GM12878 (cell line): ENCODE results near the gene COMT. TPM values are rescaled to one million over a fixed set of nuclear protein-coding genes. Genes with fewer than 3 reads are reported as not detected.

Experiments
- ATAC-seq: fragments of 200-7000 bp; cut with Tn5 transposase; 3 replicates; pipeline ENCODE4 v1.9.1; 2020; ENCODE audit warnings: mild to moderate bottlenecking, moderate library complexity
- BruUV-seq: library from RNA; stranded (reverse); fragments of 400-500 nt; replicated peaks from 2 replicates; lab custom pipeline; 2021; lab: Mats Ljungman, UMichigan
- CTCF ChIA-PET: fragments of 300-600 bp; sonication (Branson Sonifier 250); formaldehyde crosslinking; extraction: SDS; loops from one replicate; lab custom pipeline; 2021; ENCODE audit warnings: inconsistent platforms; lab: Yijun Ruan, JAX
- POLR2A ChIA-PET: fragments of 350-600 bp; formaldehyde crosslinking; extraction: SDS; loops from one replicate; lab custom pipeline; 2021; ENCODE audit warnings: inconsistent platforms; lab: Charles Lee
- RAD21 ChIA-PET: fragments of 300-600 bp; sonication (Branson Sonifier 250); formaldehyde crosslinking; loops from one replicate; lab custom pipeline; 2023; ENCODE audit warnings: antibody characterized with exemption; ENCODE audit not compliant: unreplicated experiment; lab: Charles Lee
- SMC1A ChIA-PET: fragments of 300-600 bp; sonication (Branson Sonifier 250); formaldehyde crosslinking; loops from one replicate; lab custom pipeline; 2023; ENCODE audit not compliant: unreplicated experiment, uncharacterized antibody; lab: Charles Lee
- DNase-seq: peaks from one replicate; pipeline ENCODE4 v3.0.0-alpha.2; 2011; ENCODE audit warnings: low read depth, low spot score
- FAIRE-seq: peaks from 3 replicates; lab custom pipeline; 2011; peaks lifted over from hg19 to GRCh38; lab: Jason Lieb, UNC
- H2AFZ ChIP-seq: 2 replicates; pipeline ENCODE4 v1.6.0; 2011; ENCODE audit warnings: low read depth, low read length, control low read depth; ENCODE audit not compliant: control insufficient read depth
- H3K27ac ChIP-seq: 2 replicates; pipeline ENCODE4 v1.5.1; 2011; ENCODE audit warnings: control low read depth; ENCODE audit not compliant: control insufficient read depth, insufficient read depth
- H3K27me3 ChIP-seq, 2 experiments: replicated peaks in 1 of 2; 2 replicates each; pipeline versions ENCODE4 v1.6.0 to v1.6.1; 2011; ENCODE audit warnings: low read length in 1 of 2; ENCODE audit not compliant: control insufficient read depth in 2 of 2, insufficient read depth in 2 of 2
- H3K36me3 ChIP-seq, 2 experiments: 2 replicates each; pipeline ENCODE4 v1.5.1; 2011; ENCODE audit warnings: low read length in 1 of 2; ENCODE audit not compliant: control insufficient read depth in 2 of 2, insufficient read depth in 2 of 2
- H3K4me1 ChIP-seq: 2 replicates; pipeline ENCODE4 v1.6.1; 2011; ENCODE audit warnings: mild to moderate bottlenecking, low read length, moderate library complexity, mixed read lengths; ENCODE audit not compliant: control insufficient read depth, insufficient read depth
- H3K4me2 ChIP-seq: 2 replicates; pipeline ENCODE4 v1.6.0; 2011; ENCODE audit warnings: control low read depth; ENCODE audit not compliant: control insufficient read depth, insufficient read depth
- H3K4me3 ChIP-seq: fragments of 200-600 bp; sonication (generic); 2 replicates; pipeline ENCODE4 v1.5.1; 2016
- H3K79me2 ChIP-seq: 2 replicates; pipeline ENCODE4 v1.6.0; 2011; ENCODE audit warnings: low read length; ENCODE audit not compliant: control insufficient read depth, insufficient read depth
- H3K9ac ChIP-seq: 2 replicates; pipeline ENCODE4 v1.8.0; 2011; ENCODE audit warnings: low read length, control low read depth, mixed read lengths; ENCODE audit not compliant: control insufficient read depth, insufficient read depth
- H3K9me3 ChIP-seq: replicated peaks from 3 replicates; pipeline ENCODE4 v1.5.1; 2011; ENCODE audit warnings: mild to moderate bottlenecking, low read length; ENCODE audit not compliant: control insufficient read depth, insufficient read depth
- H4K20me1 ChIP-seq: 2 replicates; pipeline ENCODE4 v1.6.0; 2011; ENCODE audit not compliant: control insufficient read depth, insufficient read depth
- ASH2L ChIP-seq: fragments of 300-600, 200-600 bp; sonication (generic); IDR thresholded peaks from 2 replicates; pipeline ENCODE4 v1.6.1; 2017; ENCODE audit warnings: low read depth, mild to moderate bottlenecking, borderline replicate concordance
- BHLHE40 ChIP-seq, 2 experiments: fragments of 450-650 bp in 1 of 2; IDR thresholded peaks; 2 replicates each; pipeline ENCODE4 v1.6.1; 2011 to 2017; ENCODE audit warnings: low read depth in 2 of 2, borderline replicate concordance in 1 of 2, improper control_type of control experiment in 1 of 2, low read length in 1 of 2, mild to moderate bottlenecking in 1 of 2
- CBFB ChIP-seq: IDR thresholded peaks from 2 replicates; pipeline ENCODE4 v1.6.1; 2016; ENCODE audit warnings: antibody characterized with exemption, low read depth
- CBX3 ChIP-seq: fragments of 200-600 bp; sonication (generic); IDR thresholded peaks from 2 replicates; pipeline ENCODE4 v1.6.1; 2016; ENCODE audit warnings: low read depth, borderline replicate concordance
- CREM ChIP-seq: IDR thresholded peaks from 2 replicates; pipeline ENCODE4 v1.6.1; 2014; ENCODE audit warnings: antibody characterized with exemption, low read depth
- E2F4 ChIP-seq: IDR thresholded peaks from 2 replicates; pipeline ENCODE4 v1.6.1; 2012; ENCODE audit warnings: low read depth, low read length, improper control_type of control experiment
- HDAC6 ChIP-seq: fragments of 200-600 bp; sonication (generic); IDR thresholded peaks from one replicate; pipeline ENCODE4 v1.8.0; 2017; ENCODE audit warnings: antibody characterized with exemption; ENCODE audit not compliant: unreplicated experiment
- HDGF ChIP-seq: fragments of 450-650 bp; IDR thresholded peaks from 2 replicates; pipeline ENCODE4 v1.6.1; 2016; ENCODE audit warnings: antibody characterized with exemption
- NFYB ChIP-seq: IDR thresholded peaks from 2 replicates; pipeline ENCODE4 v1.6.1; 2011; ENCODE audit warnings: low read depth, mild to moderate bottlenecking, low read length, improper control_type of control experiment, moderate library complexity; ENCODE audit not compliant: insufficient read depth
- NR2C1 ChIP-seq: fragments of 450-650 bp; IDR thresholded peaks from 2 replicates; pipeline ENCODE4 v1.6.1; 2017; ENCODE audit warnings: antibody characterized with exemption, mild to moderate bottlenecking, moderate library complexity
- PBX3 ChIP-seq: IDR thresholded peaks from 2 replicates; pipeline ENCODE4 v1.6.1; 2011; ENCODE audit warnings: mild to moderate bottlenecking, low read depth, low read length, moderate library complexity; ENCODE audit not compliant: insufficient replicate concordance
- RCOR1 ChIP-seq: conservative IDR thresholded peaks from 2 replicates; pipeline ENCODE4 v1.6.1; 2012; ENCODE audit warnings: low read depth, low read length, improper control_type of control experiment
- SMARCA5 ChIP-seq: fragments of 450-650 bp; IDR thresholded peaks from 2 replicates; pipeline ENCODE4 v1.6.1; 2017; ENCODE audit warnings: mild to moderate bottlenecking
- SMC3 ChIP-seq: IDR thresholded peaks from 2 replicates; pipeline ENCODE4 v1.6.1; 2011; ENCODE audit warnings: low read length, improper control_type of control experiment, borderline replicate concordance
- SREBF2 ChIP-seq: IDR thresholded peaks from 2 replicates; pipeline ENCODE4 v1.6.1; 2012; ENCODE audit warnings: mild to moderate bottlenecking, low read length
- SRF ChIP-seq, 2 experiments: IDR thresholded peaks; 2 replicates each; pipeline ENCODE4 v1.6.1; 2011; ENCODE audit warnings: low read depth in 2 of 2, low read length in 2 of 2, mild to moderate bottlenecking in 1 of 2, moderate library complexity in 1 of 2
- TBL1XR1 ChIP-seq: IDR thresholded peaks from 2 replicates; pipeline ENCODE4 v1.6.1; 2012; ENCODE audit warnings: low read depth, low read length, improper control_type of control experiment
- TCF12 ChIP-seq: IDR thresholded peaks from 2 replicates; pipeline ENCODE4 v1.6.1; 2011; ENCODE audit warnings: low read depth, mild to moderate bottlenecking, low read length
- ZNF622 ChIP-seq: fragments of 450-650 bp; IDR thresholded peaks from 2 replicates; pipeline ENCODE4 v1.6.1; 2017; ENCODE audit warnings: mild to moderate bottlenecking, inconsistent platforms
- WGBS: methylation state at CpG from one replicate; pipeline ENCODE4 v1.1.6; 2016; ENCODE audit warnings: low lambda C conversion rate; ENCODE audit not compliant: insufficient replicate concordance, insufficient coverage; ENCODE audit errors: missing lambda C conversion rate; 5-methylcytosine and 5-hydroxymethylcytosine counted together
- in situ Hi-C: fragments of 300-500 bp; cut with MboI; formaldehyde crosslinking; loops from 9 replicates; pipeline ENCODE4 v1.14.3; 2018; ENCODE audit warnings: mixed read lengths
- intact Hi-C: fragments of 100-400 bp; cut with micrococcal nuclease; formaldehyde crosslinking; loops from one replicate; pipeline ENCODE4 v1.14.2; 2022; ENCODE audit not compliant: unreplicated experiment
- polyA plus RNA-seq, 11 experiments: library from polyadenylated mRNA; depleted of rRNA in 4 of 11; unstranded in 6 of 11; stranded (reverse) in 5 of 11; fragments of >200 nt; fragmentation: Nextera tagmentation in 4 of 11; fragmentation: Illumina TruSeq in 1 of 11; extraction: Ambion mirVana in 4 of 11; extraction: Trizol in 1 of 11; gene quantifications; 1 replicate in 1 of 11; 2 replicates in 10 of 11; pipeline versions ENCODE4 v1.2.1 to v1.2.3, GENCODE V29; 2011 to 2016; ENCODE audit warnings: inconsistent platforms in 2 of 11, missing spikeins in 2 of 11, low read depth in 1 of 11
- total RNA-seq, 4 experiments: library from RNA; depleted of rRNA in 3 of 4; stranded (reverse); fragments of >200 nt in 3 of 4; fragmentation: Illumina TruSeq in 1 of 4; extraction: Trizol in 1 of 4; gene quantifications; 2 replicates each; pipeline versions ENCODE4 v1.2.1 to v1.2.3, GENCODE V29; 2013 to 2021
- TF ChIP-seq, protein P1 (sequence below): IDR thresholded peaks from 2 replicates; pipeline ENCODE4 v1.6.1; 2012; ENCODE audit warnings: low read depth, low read length, improper control_type of control experiment

COMT gene
- total and polyA plus RNA-seq, 10 of the 15 experiments (the other 5 are each of a cell fraction or from before 2014, with no cell fraction given), result 4.5 to 152 (median 66.1) TPM

DNA sequence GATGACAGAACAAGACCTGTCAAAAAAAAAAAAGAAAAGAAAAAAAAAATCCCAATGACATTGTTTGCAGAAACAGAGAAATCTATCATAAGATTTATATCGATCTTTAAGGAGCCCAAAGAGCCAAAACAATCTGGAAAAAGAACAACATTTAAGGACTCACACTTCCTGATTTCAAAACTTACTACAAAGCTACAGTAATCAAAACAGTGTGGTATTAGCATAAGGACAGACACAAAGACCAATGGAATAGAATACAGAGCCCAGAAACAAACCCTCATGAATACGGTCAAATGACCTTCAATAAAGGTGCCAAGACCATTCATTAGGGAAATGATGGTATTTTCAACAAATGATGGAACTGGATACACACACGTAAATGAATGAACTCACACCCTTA, 62.9 kb downstream of the COMT start:
- CTCF ChIA-PET, result no interaction called here
- WGBS, result 31% methylated on average over 3 of the region's 3 CpGs
- TF ChIP-seq RCOR1, result no peak
- no peak for TF ChIP-seq TBL1XR1
- TF ChIP-seq NFYB, result no peak
- TF ChIP-seq HDAC6, result no peak
- no peak for TF ChIP-seq NR2C1
- no peak for TF ChIP-seq SREBF2
- TF ChIP-seq CREM, result no peak
- TF ChIP-seq HDGF, result no peak
- TF ChIP-seq E2F4, result no peak
- no peak for TF ChIP-seq ZNF622
- TF ChIP-seq, protein P1, sequence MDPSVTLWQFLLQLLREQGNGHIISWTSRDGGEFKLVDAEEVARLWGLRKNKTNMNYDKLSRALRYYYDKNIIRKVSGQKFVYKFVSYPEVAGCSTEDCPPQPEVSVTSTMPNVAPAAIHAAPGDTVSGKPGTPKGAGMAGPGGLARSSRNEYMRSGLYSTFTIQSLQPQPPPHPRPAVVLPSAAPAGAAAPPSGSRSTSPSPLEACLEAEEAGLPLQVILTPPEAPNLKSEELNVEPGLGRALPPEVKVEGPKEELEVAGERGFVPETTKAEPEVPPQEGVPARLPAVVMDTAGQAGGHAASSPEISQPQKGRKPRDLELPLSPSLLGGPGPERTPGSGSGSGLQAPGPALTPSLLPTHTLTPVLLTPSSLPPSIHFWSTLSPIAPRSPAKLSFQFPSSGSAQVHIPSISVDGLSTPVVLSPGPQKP, result no peak
- no peak for TF ChIP-seq TCF12
- no peak for TF ChIP-seq PBX3
- no peak for TF ChIP-seq SMARCA5
- no peak for TF ChIP-seq ASH2L
- no peak for TF ChIP-seq BHLHE40 (IDR thresholded peaks at IDR 0.05; ENCODE audit: borderline replicate concordance in 1 of 2, low read depth in 2 of 2, low read length in 1 of 2)
- no peak for TF ChIP-seq SMC3
- TF ChIP-seq CBX3, result no peak
- TF ChIP-seq SRF (IDR thresholded peaks at IDR 0.05; ENCODE audit: low read depth in 2 of 2, low read length in 2 of 2), result no peak
- no peak for TF ChIP-seq CBFB
- FAIRE-seq (no peak), ATAC-seq (no peak), DNase-seq (no peak)
- no peak overlapping the region for H3K4me3 ChIP-seq
- no peak overlapping the region for H3K4me2 ChIP-seq
- H4K20me1 ChIP-seq, result no peaks in the 10 kb centered on the region
- no peaks in the 10 kb centered on the region for H3K79me2 ChIP-seq
- H3K27ac ChIP-seq, result no peak overlapping the region
- intact Hi-C loops (no loop called here), in situ Hi-C loops (no loop called here)
- no peak overlapping the region for H2AFZ ChIP-seq
- no peaks in the 10 kb centered on the region for H3K4me1 ChIP-seq
- BruUV-seq, result no TSS peak
- H3K9me3 ChIP-seq, result peaks cover 3% of the 10 kb centered on the region; the same call in 2 of the 3 replicates
- H3K36me3 ChIP-seq, result no peaks in the 10 kb centered on the region
- no peak overlapping the region for H3K9ac ChIP-seq
- SMC1A ChIA-PET, result interaction anchor here (0.6 kb wide), 1 partner anchor 1935 kb away, joined by 3 read pairs; no protein-coding TSS in a partner anchor
- RAD21 ChIA-PET, result no interaction called here
- POLR2A ChIA-PET, result no interaction called here
- peaks cover 0 to 2% of the 10 kb centered on the region in 2 experiments; a peak in 2 of 4 replicates for H3K27me3 ChIP-seq
